Hepatocyte (in vitro differentiated cells): ENCODE data around the gene ATP6AP1.

Experiments
- EZH2 ChIP-seq: fragments of 200-600 bp; sonication (generic); IDR thresholded peaks from 2 replicates; pipeline ENCODE4 v1.6.1; 2016; ENCODE audit warnings: antibody characterized with exemption, mild to moderate bottlenecking, borderline replicate concordance
- EZH2phosphoT487 ChIP-seq: fragments of 200-600 bp; sonication (generic); IDR thresholded peaks from one replicate; pipeline ENCODE4 v1.6.1; 2018; ENCODE audit warnings: antibody characterized with exemption, mild to moderate bottlenecking, low read depth, moderate library complexity; ENCODE audit not compliant: unreplicated experiment, severe bottlenecking
- TF ChIP-seq, protein P1 (sequence below): fragments of 200-600 bp; sonication (generic); IDR thresholded peaks from 2 replicates; pipeline ENCODE4 v1.5.1; 2016; ENCODE audit warnings: antibody characterized with exemption, mild to moderate bottlenecking; ENCODE audit not compliant: poor library complexity

DNA sequence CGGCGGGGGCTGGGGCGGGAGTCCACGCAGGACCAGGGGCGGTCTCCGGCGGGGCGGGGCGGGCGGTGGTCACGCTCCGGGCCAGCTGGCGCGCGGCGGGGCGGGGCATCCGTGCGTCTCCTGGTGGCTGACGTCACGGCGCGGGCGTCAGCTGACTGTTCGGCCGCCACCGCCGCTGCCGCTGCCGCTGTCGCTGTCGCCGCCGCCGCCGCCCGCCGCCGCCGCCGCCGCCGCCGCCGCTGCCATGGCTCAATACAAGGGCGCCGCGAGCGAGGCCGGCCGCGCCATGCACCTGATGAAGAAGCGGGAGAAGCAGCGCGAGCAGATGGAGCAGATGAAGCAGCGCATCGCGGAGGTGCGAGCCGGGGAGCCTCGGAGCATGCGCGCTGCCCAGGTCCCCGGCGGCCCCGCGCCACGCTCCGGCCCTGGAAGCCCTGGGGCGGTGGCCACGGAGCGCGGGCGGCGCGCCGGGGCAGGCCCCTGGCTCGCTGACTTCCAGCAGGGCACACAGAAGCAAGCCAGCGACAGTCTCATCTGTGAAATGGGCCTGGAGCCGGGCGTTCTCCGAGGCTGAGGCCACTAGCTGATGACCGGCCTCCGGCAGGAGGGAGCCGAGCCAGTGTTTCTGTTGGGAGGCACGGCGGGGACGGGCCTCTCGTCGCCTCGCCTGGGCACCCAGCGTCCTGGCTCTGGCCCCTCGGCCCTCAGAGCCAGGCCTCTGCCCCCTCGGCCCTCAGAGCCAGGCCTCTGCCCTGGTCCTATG, 15.7 kb downstream of the ATP6AP1 start, which contains the start of gene FAM50A:
- TF ChIP-seq, protein P1, sequence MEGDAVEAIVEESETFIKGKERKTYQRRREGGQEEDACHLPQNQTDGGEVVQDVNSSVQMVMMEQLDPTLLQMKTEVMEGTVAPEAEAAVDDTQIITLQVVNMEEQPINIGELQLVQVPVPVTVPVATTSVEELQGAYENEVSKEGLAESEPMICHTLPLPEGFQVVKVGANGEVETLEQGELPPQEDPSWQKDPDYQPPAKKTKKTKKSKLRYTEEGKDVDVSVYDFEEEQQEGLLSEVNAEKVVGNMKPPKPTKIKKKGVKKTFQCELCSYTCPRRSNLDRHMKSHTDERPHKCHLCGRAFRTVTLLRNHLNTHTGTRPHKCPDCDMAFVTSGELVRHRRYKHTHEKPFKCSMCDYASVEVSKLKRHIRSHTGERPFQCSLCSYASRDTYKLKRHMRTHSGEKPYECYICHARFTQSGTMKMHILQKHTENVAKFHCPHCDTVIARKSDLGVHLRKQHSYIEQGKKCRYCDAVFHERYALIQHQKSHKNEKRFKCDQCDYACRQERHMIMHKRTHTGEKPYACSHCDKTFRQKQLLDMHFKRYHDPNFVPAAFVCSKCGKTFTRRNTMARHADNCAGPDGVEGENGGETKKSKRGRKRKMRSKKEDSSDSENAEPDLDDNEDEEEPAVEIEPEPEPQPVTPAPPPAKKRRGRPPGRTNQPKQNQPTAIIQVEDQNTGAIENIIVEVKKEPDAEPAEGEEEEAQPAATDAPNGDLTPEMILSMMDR, result no peak
- no peak for TF ChIP-seq EZH2
- TF ChIP-seq EZH2phosphoT487, result no peak
